Measurements from ENCODE around the gene GASK1B. TPM values are rescaled to one million over a fixed set of nuclear protein-coding genes. Genes with fewer than 3 reads are reported as not detected.

GASK1B gene
- total and polyA plus RNA-seq, 2 donors (not counting 3 experiments of a cell fraction or from before 2014, with no cell fraction given), result 160 to 235 TPM

- Histone ChIP-seq H4K20me1 (replicated peaks; ENCODE audit: control insufficient read depth, extremely low read depth, insufficient read depth, low read length) (no peaks in the 10 kb centered on the region), H3K36me3 (ENCODE audit: control insufficient read depth in 2 of 2, extremely low read depth in 1 of 2, insufficient read depth in 2 of 2, low read length in 2 of 2) (peaks cover 0 to 10% of the 10 kb centered on the region in 2 experiments), H3K4me3 (replicated peaks in 1 of 3; ENCODE audit: insufficient read depth in 1 of 3, low read depth in 1 of 3, low read length in 3 of 3) (no peak overlapping the region), H3K4me1 (ENCODE audit: control insufficient read depth, extremely low read depth, insufficient read depth, low read length) (no peaks in the 10 kb centered on the region), H3K9me1 (replicated peaks; ENCODE audit: control insufficient read depth, extremely low read depth, insufficient read depth, low read length) (no peaks in the 10 kb centered on the region), H2AFZ (ENCODE audit: low read depth, low read length) (no peak overlapping the region), H3K9me3 (replicated peaks; ENCODE audit: control insufficient read depth, insufficient read depth, low read length) (no peaks in the 10 kb centered on the region), H3K27me3 (ENCODE audit: control insufficient read depth in 2 of 2, insufficient read depth in 2 of 2, low read length in 2 of 2) (no peaks in the 10 kb centered on the region), H3K27ac (ENCODE audit: insufficient read depth, low read depth, low read length) (no peak overlapping the region), H3K9ac (replicated peaks; ENCODE audit: extremely low read depth, insufficient read depth, low read length) (no peak overlapping the region), H3K79me2 (ENCODE audit: control insufficient read depth, insufficient read depth, low read length) (no peaks in the 10 kb centered on the region), H3K4me2 (ENCODE audit: insufficient read depth, low read length) (no peak overlapping the region)
- BruUV-seq (replicated peaks), result no TSS peak
- FAIRE-seq (no peak), DNase-seq (ENCODE audit: low read depth, low spot score) (no peak)
- POLR2A ChIA-PET, result no interaction called here
- intact Hi-C loops (cut with micrococcal nuclease) (no loop called here), dilution Hi-C loops (cut with MboI; ENCODE audit: extremely low pct_ligation_motif_present, low sequenced_read_pairs) (no loop called here)
- TF ChIP-seq GATA2 (IDR thresholded peaks at IDR 0.05; ENCODE audit: insufficient read depth, insufficient read length, low read depth, low read length) (no peak), POLR2AphosphoS5 (IDR thresholded peaks at IDR 0.05; ENCODE audit: insufficient read depth, low read depth, low read length) (no peak), MYC (IDR thresholded peaks at IDR 0.05; ENCODE audit: low read depth, low read length) (no peak), POLR2A (IDR thresholded peaks at IDR 0.05; ENCODE audit: low read depth, low read length) (no peak), JUN (IDR thresholded peaks at IDR 0.05; ENCODE audit: borderline replicate concordance, insufficient read depth, insufficient read length, low read depth) (no peak), EZH2 (IDR thresholded peaks at IDR 0.05; ENCODE audit: borderline replicate concordance, low read depth, low read length, severe bottlenecking) (no peak), FOS (IDR thresholded peaks at IDR 0.05; ENCODE audit: borderline replicate concordance, insufficient read depth, low read length) (no peak), CTCF (IDR thresholded peaks at IDR 0.05; ENCODE audit: extremely low read depth in 1 of 2, insufficient read depth in 1 of 2, low read depth in 1 of 2, low read length in 2 of 2) (no peak), MAX (IDR thresholded peaks at IDR 0.05; ENCODE audit: insufficient read depth, insufficient read length) (no peak)
- CTCF ChIA-PET, result interaction anchor here (1.0 to 2.5 kb wide), 2 partner anchors 16 to 60 kb away, joined by 3 to 10 read pairs; partner anchors contain the start of gene TMEM144
These were observed 22.5 kb upstream of the GASK1B start for GRCh38 chr4:158195297-158195696.
